Measurements from ENCODE around the gene PKP3. TPM values are rescaled to one million over a fixed set of nuclear protein-coding genes. Genes with fewer than 3 reads are reported as not detected.
"Not testable (repeated sequence)": the region's sequence is repeated elsewhere in the genome, so short reads cannot be mapped to it uniquely, and the experiment has no call there.

Gene PKP3
- polyA plus RNA-seq, 4 donors = 4.0 to 7.4 (median 5.2) TPM

GRCh38 chr11:408154-409007 is 14.4 kb downstream of the PKP3 start:
- DNase-seq (ENCODE audit: low read depth in 4 of 4, low spot score in 3 of 4) = no peak

- no peak for DNase-seq (ENCODE audit: low read depth in 4 of 4, low spot score in 3 of 4)
Observed at GRCh38 chr11:409008-409599, 15.1 kb downstream of the PKP3 start.

GRCh38 chr11:409600-410483 is 15.8 kb downstream of the PKP3 start:
- DNase-seq (ENCODE audit: low read depth in 4 of 4, low spot score in 3 of 4) = no peak

DNA sequence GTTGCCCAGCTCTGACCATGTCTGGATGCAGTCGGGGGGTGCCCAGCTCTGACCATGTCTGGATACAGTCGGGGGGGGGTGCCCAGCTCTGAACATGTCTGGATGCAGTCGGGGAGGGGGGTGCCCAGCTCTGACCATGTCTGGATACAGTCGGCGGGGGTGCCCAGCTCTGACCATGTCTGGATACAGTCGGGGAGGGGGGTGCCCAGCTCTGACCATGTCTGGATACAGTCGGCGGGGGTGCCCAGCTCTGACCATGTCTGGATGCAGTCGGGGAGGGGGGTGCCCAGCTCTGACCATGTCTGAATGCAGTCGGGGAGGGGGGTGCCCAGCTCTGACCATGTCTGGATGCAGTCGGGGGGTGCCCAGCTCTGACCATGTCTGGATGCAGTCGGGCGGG is 16.7 kb downstream of the PKP3 start:
- not testable (repeated sequence) for DNase-seq (ENCODE audit: low read depth in 4 of 4, low spot score in 3 of 4)

- DNase-seq (ENCODE audit: low read depth in 4 of 4, low spot score in 3 of 4) = not testable (repeated sequence)
Observed at GRCh38 chr11:411520-411919, 17.5 kb downstream of the PKP3 start.

DNA sequence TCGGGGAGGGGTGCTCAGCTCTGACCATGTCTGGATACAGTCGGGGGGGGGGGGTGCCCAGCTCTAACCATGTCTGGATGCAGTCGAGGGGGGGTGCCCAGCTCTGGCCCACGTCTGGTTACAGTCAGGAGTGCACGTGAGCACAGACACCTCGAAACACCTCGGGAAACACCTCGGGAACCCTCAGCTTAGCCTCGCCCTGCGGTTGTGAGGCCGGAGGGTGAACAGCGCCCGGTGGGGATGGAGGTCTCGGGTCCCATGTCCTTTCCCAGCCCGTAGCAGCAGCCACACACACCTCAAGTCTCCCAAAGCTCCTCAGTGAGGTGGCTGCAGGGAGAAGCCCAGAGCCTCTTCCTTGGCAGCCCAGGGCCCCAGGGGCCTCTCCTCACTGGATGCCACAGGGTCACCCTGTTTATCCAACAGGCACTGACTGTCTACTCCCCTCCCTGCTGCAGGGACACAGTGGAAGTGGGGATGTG is 18.7 kb downstream of the PKP3 start:
- no peak for DNase-seq (ENCODE audit: low read depth in 4 of 4, low spot score in 3 of 4)

DNA sequence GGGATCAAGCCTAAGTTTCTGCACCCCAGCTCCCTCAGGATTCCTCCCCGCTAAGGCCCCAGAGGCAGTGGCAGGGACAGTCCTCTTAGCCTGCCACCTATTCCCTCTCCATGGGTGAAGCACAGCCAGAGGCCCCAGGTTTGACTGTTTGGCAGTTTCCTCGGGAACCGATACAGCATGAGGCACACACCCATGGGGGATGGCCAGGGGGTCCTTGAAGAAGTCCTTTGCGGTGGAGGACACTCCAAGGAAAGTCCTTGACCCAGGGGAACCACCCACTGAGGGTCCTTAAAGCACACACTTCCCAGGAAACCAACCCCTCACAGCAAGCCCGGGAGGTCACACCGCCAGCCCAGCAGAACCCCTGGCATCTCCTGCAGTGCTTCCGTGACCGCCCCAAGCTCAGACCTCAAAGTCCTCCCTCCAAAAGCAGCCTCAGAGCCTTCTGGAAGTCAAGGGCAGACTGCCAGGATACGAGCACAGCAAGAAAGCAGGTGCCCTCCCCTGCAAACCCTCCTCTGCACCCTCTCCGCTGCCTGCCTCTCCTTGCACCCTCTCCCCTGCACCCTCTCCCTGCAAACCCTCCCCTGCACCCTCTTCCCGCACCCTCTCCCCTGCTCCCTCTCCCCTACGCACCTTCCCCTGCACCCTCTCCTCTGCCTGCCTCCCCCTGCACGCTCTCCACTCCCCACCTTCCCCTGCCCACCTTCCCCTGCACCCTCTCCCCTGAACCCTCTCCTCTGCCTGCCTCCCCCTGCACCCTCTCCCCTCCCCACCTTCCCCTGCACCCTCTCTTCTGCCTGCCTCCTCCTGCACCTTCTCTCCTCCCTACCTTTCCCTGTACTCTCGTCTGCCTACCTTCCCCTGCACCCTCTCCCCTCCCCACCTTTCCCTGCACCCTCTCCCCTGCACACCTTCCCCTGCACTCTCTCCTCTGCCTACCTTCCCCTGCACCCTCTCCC is 19.4 kb downstream of the PKP3 start:
- no peak for DNase-seq (ENCODE audit: low read depth in 4 of 4, low spot score in 3 of 4)

DNA sequence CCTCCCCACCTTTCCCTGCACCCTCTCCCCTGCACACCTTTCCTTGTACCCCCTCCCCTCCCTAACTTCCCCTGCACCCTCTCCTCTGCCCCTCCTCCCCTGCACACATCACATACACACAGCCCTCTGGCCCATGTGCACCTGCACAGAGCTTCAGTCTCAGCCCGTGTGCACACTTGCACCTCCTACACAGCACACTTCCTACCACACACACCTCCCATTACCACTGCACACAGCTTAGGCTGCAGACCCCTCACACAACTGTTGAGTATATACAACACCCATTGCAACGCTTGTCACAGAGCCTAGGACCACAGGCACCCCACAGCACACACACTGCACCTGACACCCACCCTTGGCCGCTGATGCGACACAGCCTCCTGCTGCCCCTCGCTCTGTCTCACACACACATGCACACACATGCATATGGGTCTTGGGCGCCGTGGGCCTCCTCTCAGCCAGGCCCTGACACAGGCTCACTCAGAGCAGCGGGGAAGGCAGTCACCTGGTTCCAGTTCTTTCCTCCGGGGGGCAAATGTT is 20.4 kb downstream of the PKP3 start:
- no peak for DNase-seq (ENCODE audit: low read depth in 4 of 4, low spot score in 3 of 4)

GRCh38 chr11:415640-416041 is 21.6 kb downstream of the PKP3 start:
- no peak for DNase-seq (ENCODE audit: low read depth in 4 of 4, low spot score in 3 of 4)

DNA sequence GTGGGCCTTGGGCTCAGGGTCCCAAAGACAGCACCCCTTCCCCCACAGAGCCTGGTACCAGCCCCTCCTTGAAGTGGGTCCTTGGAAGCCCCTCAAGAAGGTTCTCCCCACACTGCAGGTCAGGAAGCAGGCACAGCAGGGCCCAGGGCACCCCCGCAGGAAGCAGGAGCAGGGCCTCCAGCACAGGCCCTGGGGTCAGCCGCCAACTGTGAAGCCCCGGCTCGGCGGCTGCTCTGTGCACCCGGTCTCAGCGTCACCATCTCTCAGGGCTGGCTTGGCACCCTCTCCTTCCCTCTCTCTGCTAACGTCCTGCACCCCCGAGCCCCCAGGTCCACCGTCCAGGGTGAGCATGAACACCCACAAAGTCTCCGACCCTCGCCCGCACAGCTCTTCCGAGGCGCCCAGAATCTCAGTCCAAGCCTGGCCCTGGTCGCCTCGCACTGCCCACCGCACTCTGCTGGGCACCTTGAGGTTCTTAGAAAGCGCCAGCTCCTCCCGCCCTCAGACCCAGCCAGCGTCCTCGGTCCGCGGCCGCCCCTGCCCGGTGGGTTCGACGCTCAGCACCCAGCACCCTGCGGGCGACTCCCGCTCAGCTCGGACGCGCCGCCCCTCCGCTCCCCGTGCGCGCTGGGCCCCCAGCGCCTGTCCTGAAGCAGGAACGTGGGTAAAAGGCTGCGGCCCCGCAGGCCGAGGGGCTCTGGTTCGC is 22.2 kb downstream of the PKP3 start:
- no peak for DNase-seq (ENCODE audit: low read depth in 4 of 4, low spot score in 3 of 4)

DNA sequence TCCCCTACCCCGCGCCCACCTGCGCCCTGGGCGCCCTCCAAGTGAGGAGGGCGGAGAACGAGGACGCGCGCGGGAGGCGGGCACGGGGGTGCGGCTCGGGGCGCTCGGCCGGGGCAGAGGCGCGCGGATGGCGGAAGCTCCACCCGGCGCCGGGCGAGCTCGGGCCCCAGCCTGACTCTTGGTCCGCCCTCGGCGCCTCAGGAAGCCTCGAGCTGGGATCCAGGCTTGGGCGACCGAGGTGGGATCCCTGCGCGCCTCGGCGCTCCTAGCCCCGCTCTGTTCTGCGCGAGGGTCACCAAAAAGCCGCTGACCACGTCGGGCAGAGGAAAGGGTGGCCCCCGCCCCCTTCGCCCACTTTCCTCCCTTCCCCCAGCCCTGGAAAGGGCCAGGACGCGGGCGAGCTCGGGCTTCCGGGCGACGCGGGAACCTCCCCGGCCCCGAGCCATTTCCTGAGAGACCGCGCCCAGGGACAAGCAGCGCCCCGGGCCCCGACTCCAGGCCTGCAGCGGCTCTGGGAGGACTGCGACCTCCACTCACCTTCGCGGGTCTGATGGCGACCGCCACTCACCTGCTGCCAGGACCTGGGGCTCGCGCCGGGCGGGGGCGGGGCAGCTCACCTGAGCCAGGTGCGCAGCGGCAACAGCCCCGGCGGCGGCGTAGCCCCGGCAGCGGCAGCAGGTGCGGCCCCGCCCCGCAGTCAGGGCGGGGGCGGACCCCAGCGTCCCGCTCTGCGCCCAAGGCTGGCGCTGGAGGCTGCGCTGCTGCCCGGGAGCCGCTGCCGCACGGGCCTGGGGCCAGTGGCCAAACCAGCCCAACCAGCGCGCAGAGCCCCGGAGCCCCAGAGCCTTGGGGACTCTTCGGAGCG is 23.0 kb downstream of the PKP3 start:
- DNase-seq (ENCODE audit: low read depth in 4 of 4, low spot score in 3 of 4) = no peak

DNA sequence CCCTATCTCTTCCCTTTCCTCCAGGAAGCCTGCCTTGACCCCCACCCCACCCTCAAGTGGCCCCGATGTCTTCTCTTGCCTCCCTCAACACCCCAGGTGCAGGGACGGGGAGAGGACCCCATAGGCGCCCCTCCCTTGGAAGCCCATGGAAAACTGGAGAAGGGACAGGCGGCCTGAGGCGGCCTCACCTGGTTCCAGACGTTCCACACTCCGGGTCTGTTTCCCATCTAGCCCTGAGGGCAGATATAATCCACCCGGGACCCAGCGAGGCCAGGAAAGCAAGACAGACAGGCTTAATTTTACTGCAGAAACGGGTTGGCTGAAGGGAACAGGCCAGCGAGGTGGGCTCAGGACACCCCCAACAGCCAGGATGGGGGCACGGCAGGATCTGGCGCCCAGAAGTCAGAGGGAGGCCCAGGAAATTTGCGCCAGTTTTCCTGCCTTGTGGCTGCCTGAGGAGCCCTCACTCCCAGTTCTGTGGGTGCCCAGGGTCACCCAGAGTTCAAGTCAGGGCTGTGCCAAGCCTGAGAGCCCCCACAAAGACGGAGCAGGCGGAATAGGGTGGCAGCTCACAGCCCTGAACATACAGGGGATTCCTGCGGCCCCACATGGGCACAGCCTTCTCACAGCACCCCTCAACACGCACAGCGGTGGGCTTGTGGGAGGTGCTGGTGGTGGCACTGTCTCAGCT is 23.8 kb downstream of the PKP3 start:
- no peak for DNase-seq (ENCODE audit: low read depth in 4 of 4, low spot score in 3 of 4)

DNA sequence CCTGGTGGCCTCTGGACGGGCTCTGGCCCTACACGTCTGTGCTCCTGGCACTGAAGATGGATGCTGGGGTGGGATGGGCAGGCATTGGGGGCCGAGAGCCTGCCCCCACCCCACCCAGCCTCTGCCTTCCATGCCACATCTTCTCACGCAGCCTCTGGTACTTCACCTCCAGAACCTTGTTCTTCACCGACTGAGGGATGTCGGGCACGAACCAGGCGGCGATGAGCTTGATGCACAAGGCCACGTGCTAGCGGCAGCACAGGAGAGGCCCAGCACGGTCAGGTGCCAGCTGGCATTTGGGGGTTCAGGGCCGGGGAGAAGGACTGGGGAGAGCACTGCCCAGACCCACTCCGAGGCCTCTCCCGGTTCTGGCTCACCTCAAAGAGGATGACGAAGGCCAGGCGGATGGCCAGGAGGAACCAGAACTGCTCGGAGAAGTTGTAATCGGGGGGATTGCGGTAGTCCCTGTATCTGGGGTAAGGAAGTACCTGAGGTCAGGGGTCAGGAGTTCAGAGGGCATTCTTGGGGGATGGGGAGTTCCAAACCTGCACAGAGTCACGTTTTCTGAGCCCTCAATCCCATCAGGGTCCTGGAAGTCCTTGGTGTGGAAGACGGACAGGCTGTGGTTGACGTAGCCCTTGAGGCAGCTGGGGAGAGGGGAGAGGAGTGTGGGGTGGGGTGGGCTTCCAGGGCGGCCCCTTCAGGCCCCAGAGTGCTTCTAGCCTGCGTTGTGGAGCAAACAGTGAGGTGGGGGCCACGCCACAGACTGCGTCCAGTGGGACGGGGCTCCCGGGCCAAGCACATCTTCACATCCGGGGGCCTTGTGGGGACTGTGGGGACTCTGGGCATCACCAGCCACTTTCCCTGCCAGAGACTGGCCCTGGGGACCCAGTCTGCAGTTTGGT is 24.6 kb downstream of the PKP3 start:
- DNase-seq (ENCODE audit: low read depth in 4 of 4, low spot score in 3 of 4) = no peak

DNA sequence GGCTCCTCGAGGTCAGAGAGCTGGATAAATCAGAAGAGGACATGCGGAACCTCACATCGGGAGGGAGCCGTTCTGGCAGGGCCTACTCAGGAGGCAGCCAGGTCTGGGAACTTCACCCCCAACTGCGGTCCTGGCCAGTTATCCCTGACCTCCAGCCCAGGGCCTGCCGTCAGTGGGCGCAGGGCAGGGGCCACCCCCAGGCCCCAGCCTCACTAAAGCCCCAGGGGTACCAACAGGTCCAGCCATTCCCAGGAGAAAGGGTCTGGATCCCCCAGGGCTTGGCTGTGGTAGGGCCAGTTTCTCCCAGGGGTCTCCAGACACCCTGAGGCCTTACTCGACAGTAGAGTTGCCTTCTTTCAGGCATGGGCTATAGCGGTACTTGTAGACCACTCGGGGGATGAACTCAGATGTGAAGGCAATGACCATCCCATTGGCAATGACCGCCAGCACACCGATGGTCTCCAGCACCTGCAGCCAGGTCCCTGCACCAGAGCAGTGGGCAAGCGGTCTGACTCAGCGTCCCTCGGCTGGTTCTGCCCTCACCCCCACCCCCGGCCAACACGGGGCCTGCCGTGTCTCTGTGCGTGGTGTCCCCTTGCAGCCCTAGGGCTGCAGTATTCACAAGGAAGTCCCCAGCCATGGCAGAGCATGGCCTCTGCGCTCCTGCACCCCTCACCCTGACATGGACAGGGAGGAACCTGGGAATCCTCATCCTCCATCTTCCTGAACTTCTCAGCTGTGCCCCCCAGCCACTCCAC is 25.4 kb downstream of the PKP3 start:
- no peak for DNase-seq (ENCODE audit: low read depth in 4 of 4, low spot score in 3 of 4)

GRCh38 chr11:420054-420910 is 26.3 kb downstream of the PKP3 start:
- no peak for DNase-seq (ENCODE audit: low read depth in 4 of 4, low spot score in 3 of 4)
